HL-60 (cell line): ENCODE measurements around the gene ADGRL3.

Experiments
- GABPA ChIP-seq: IDR thresholded peaks from 2 replicates; pipeline ENCODE4 v1.6.1; 2012; ENCODE audit warnings: low read depth
- POLR2AphosphoS5 ChIP-seq: IDR thresholded peaks from 2 replicates; pipeline ENCODE4 v1.6.1; 2012; ENCODE audit warnings: low read depth
- SPI1 ChIP-seq: IDR thresholded peaks from 2 replicates; pipeline ENCODE4 v1.6.1; 2012; ENCODE audit warnings: low read depth, mild to moderate bottlenecking, borderline replicate concordance
- TF ChIP-seq, protein P1 (sequence below): IDR thresholded peaks from one replicate; pipeline ENCODE4 v1.5.1; 2011; ENCODE audit warnings: low read length, control low read depth, inconsistent platforms; ENCODE audit not compliant: insufficient read depth
- TF ChIP-seq, protein P2 (sequence below): IDR thresholded peaks from 2 replicates; pipeline ENCODE4 v1.6.1; 2012; ENCODE audit warnings: low read depth; ENCODE audit not compliant: insufficient replicate concordance

DNA sequence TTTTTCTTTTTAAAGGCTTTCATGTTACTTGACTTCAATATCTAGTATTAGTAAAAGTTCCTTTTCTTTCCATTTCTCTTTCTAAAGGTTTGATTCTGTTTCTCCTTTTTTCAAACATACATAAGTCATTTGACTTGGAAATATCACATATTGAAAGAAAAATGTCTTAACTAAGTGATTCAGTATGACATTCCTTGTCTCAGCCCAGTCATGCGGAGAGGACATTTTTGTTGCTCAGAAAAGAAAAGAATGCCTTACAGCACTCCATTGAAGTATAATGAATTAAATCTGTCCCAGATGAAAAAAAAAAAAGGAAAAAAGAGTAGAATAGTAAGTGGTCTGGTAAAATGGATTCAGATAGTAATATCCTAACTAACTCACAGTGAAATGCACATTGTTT is 466.1 kb downstream of the ADGRL3 start:
- TF ChIP-seq, protein P1, sequence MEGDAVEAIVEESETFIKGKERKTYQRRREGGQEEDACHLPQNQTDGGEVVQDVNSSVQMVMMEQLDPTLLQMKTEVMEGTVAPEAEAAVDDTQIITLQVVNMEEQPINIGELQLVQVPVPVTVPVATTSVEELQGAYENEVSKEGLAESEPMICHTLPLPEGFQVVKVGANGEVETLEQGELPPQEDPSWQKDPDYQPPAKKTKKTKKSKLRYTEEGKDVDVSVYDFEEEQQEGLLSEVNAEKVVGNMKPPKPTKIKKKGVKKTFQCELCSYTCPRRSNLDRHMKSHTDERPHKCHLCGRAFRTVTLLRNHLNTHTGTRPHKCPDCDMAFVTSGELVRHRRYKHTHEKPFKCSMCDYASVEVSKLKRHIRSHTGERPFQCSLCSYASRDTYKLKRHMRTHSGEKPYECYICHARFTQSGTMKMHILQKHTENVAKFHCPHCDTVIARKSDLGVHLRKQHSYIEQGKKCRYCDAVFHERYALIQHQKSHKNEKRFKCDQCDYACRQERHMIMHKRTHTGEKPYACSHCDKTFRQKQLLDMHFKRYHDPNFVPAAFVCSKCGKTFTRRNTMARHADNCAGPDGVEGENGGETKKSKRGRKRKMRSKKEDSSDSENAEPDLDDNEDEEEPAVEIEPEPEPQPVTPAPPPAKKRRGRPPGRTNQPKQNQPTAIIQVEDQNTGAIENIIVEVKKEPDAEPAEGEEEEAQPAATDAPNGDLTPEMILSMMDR: no peak
- no peak for TF ChIP-seq SPI1
- TF ChIP-seq POLR2AphosphoS5: no peak
- TF ChIP-seq, protein P2, sequence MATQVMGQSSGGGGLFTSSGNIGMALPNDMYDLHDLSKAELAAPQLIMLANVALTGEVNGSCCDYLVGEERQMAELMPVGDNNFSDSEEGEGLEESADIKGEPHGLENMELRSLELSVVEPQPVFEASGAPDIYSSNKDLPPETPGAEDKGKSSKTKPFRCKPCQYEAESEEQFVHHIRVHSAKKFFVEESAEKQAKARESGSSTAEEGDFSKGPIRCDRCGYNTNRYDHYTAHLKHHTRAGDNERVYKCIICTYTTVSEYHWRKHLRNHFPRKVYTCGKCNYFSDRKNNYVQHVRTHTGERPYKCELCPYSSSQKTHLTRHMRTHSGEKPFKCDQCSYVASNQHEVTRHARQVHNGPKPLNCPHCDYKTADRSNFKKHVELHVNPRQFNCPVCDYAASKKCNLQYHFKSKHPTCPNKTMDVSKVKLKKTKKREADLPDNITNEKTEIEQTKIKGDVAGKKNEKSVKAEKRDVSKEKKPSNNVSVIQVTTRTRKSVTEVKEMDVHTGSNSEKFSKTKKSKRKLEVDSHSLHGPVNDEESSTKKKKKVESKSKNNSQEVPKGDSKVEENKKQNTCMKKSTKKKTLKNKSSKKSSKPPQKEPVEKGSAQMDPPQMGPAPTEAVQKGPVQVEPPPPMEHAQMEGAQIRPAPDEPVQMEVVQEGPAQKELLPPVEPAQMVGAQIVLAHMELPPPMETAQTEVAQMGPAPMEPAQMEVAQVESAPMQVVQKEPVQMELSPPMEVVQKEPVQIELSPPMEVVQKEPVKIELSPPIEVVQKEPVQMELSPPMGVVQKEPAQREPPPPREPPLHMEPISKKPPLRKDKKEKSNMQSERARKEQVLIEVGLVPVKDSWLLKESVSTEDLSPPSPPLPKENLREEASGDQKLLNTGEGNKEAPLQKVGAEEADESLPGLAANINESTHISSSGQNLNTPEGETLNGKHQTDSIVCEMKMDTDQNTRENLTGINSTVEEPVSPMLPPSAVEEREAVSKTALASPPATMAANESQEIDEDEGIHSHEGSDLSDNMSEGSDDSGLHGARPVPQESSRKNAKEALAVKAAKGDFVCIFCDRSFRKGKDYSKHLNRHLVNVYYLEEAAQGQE: no peak
- no peak for TF ChIP-seq GABPA
